ENCODE results near the gene ZFP64. TPM values are rescaled to one million over a fixed set of nuclear protein-coding genes. Genes with fewer than 3 reads are reported as not detected.

Gene ZFP64
- total RNA-seq, 1 experiment from 2014 or later: 33.5 TPM

- Histone ChIP-seq H3K27ac (ENCODE audit: low read depth, low read length, poor library complexity, severe bottlenecking) (no peak overlapping the region), H3K4me1 (ENCODE audit: insufficient read depth, low read length, poor library complexity, severe bottlenecking) (no peaks in the 10 kb centered on the region), H3K9me3 (ENCODE audit: low read depth, low read length, poor library complexity, severe bottlenecking) (no peaks in the 10 kb centered on the region), H3K36me3 (ENCODE audit: insufficient read depth, low read length, poor library complexity, severe bottlenecking) (no peaks in the 10 kb centered on the region), H3K27me3 (replicated peaks; ENCODE audit: insufficient read depth, low read depth, low read length, poor library complexity) (no peaks in the 10 kb centered on the region), H3K4me3 (ENCODE audit: low read depth, low read length, poor library complexity, severe bottlenecking) (no peak overlapping the region)
- POLR2A ChIA-PET (ENCODE audit: low non-redundant PET): no interaction called here
- DNase-seq (ENCODE audit: low spot score): no peak
- TF ChIP-seq EZH2 (IDR thresholded peaks at IDR 0.05; ENCODE audit: borderline replicate concordance, low read depth, low read length, poor library complexity, severe bottlenecking) (no peak), CTCF (conservative IDR thresholded peaks at IDR 0.05; ENCODE audit: low read depth, low read length) (no peak)
- BruUV-seq (replicated peaks): no TSS peak
- intact Hi-C loops (cut with micrococcal nuclease; ENCODE audit: unreplicated experiment): no loop called here
- CTCF ChIA-PET: no interaction called here
Measured at GRCh38 chr20:52175840-52176239, 15.7 kb downstream of the ZFP64 start.

- Histone ChIP-seq H3K27me3 (replicated peaks; ENCODE audit: insufficient read depth, low read depth, low read length, poor library complexity) (no peaks in the 10 kb centered on the region), H3K36me3 (ENCODE audit: insufficient read depth, low read length, poor library complexity, severe bottlenecking) (no peaks in the 10 kb centered on the region), H3K27ac (ENCODE audit: low read depth, low read length, poor library complexity, severe bottlenecking) (no peak overlapping the region), H3K9me3 (ENCODE audit: low read depth, low read length, poor library complexity, severe bottlenecking) (no peaks in the 10 kb centered on the region), H3K4me3 (ENCODE audit: low read depth, low read length, poor library complexity, severe bottlenecking) (no peak overlapping the region), H3K4me1 (ENCODE audit: insufficient read depth, low read length, poor library complexity, severe bottlenecking) (no peaks in the 10 kb centered on the region)
- ChIA-PET CTCF (no interaction called here), POLR2A (ENCODE audit: low non-redundant PET) (no interaction called here)
- no TSS peak for BruUV-seq (replicated peaks)
- no peak for DNase-seq (ENCODE audit: low spot score)
- no peak for TF ChIP-seq CTCF (conservative IDR thresholded peaks at IDR 0.05; ENCODE audit: low read depth, low read length)
- no peak for TF ChIP-seq EZH2 (IDR thresholded peaks at IDR 0.05; ENCODE audit: borderline replicate concordance, low read depth, low read length, poor library complexity, severe bottlenecking)
- intact Hi-C loops (cut with micrococcal nuclease; ENCODE audit: unreplicated experiment): no loop called here
Measured at GRCh38 chr20:52172392-52173047, 19.1 kb downstream of the ZFP64 start.

- no TSS peak for BruUV-seq (replicated peaks)
- Histone ChIP-seq H3K36me3 (ENCODE audit: insufficient read depth, low read length, poor library complexity, severe bottlenecking) (peaks cover 4% of the 10 kb centered on the region), H3K4me3 (ENCODE audit: low read depth, low read length, poor library complexity, severe bottlenecking) (no peak overlapping the region), H3K27me3 (replicated peaks; ENCODE audit: insufficient read depth, low read depth, low read length, poor library complexity) (no peaks in the 10 kb centered on the region), H3K9me3 (ENCODE audit: low read depth, low read length, poor library complexity, severe bottlenecking) (no peaks in the 10 kb centered on the region), H3K27ac (ENCODE audit: low read depth, low read length, poor library complexity, severe bottlenecking) (no peak overlapping the region), H3K4me1 (ENCODE audit: insufficient read depth, low read length, poor library complexity, severe bottlenecking) (no peaks in the 10 kb centered on the region)
- POLR2A ChIA-PET (ENCODE audit: low non-redundant PET): no interaction called here
- TF ChIP-seq CTCF (conservative IDR thresholded peaks at IDR 0.05; ENCODE audit: low read depth, low read length) (no peak), EZH2 (IDR thresholded peaks at IDR 0.05; ENCODE audit: borderline replicate concordance, low read depth, low read length, poor library complexity, severe bottlenecking) (no peak)
- intact Hi-C loops (cut with micrococcal nuclease; ENCODE audit: unreplicated experiment): no loop called here
- CTCF ChIA-PET: no interaction called here
- DNase-seq (ENCODE audit: low spot score): no peak
Measured at GRCh38 chr20:52171025-52171424, 20.6 kb downstream of the ZFP64 start.
